ENCODE data around the gene EML4. TPM values are rescaled to one million over a fixed set of nuclear protein-coding genes. Genes with fewer than 3 reads are reported as not detected.
"Not testable (repeated sequence)": the region's sequence is repeated elsewhere in the genome, so short reads cannot be mapped to it uniquely, and the experiment has no call there.

Gene EML4
- total RNA-seq, 1 experiment from 2014 or later = 52.0 TPM

DNA sequence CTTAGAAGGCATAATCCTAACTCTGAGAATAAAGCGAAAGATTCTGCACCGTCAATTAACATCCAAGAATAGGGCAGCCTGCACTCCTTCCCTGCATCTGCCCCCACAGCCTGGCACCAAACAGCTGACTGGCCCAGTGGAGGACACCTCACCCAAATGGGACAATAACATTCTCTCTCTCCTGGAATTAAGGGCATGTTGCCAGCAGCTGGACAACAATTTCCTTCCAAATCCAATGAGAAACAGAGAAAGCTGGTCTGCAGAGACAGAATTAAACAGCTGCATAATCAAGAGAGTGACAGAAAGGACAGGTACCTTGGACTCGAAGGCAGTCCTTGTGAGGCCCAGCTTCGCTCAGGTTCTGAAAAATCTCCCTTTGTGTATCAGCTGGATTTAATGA, 176.8 kb downstream of the EML4 start:
- POLR2A ChIA-PET (ENCODE audit: unreplicated experiment) = no interaction called here
- H3K4me2 ChIP-seq = no peak overlapping the region
- H3K27ac ChIP-seq = no peak overlapping the region
- no peaks in the 10 kb centered on the region for H3K9me2 ChIP-seq (ENCODE audit: insufficient read depth)
- TF ChIP-seq EZH2 (IDR thresholded peaks at IDR 0.05; ENCODE audit: low read depth) = no peak
- TF ChIP-seq, protein P1, sequence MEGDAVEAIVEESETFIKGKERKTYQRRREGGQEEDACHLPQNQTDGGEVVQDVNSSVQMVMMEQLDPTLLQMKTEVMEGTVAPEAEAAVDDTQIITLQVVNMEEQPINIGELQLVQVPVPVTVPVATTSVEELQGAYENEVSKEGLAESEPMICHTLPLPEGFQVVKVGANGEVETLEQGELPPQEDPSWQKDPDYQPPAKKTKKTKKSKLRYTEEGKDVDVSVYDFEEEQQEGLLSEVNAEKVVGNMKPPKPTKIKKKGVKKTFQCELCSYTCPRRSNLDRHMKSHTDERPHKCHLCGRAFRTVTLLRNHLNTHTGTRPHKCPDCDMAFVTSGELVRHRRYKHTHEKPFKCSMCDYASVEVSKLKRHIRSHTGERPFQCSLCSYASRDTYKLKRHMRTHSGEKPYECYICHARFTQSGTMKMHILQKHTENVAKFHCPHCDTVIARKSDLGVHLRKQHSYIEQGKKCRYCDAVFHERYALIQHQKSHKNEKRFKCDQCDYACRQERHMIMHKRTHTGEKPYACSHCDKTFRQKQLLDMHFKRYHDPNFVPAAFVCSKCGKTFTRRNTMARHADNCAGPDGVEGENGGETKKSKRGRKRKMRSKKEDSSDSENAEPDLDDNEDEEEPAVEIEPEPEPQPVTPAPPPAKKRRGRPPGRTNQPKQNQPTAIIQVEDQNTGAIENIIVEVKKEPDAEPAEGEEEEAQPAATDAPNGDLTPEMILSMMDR (conservative IDR thresholded peaks at IDR 0.05) = no peak
- no peak overlapping the region for H2AFZ ChIP-seq
- H3K4me3 ChIP-seq = no peak overlapping the region
- H3K79me2 ChIP-seq (ENCODE audit: low read depth) = peaks cover 62% of the 10 kb centered on the region
- no TSS peak for BruUV-seq (replicated peaks)
- CTCF ChIA-PET = no interaction called here
- H3K36me3 ChIP-seq (ENCODE audit: low read depth) = peaks cover 32% of the 10 kb centered on the region
- H3F3A ChIP-seq (ENCODE audit: insufficient read depth, low read depth) = peaks cover 13% of the 10 kb centered on the region; the same call in 1 of the 2 replicates
- H4K20me1 ChIP-seq (ENCODE audit: insufficient read depth) = peaks cover 27% of the 10 kb centered on the region
- no peaks in the 10 kb centered on the region for H3K9me3 ChIP-seq (ENCODE audit: insufficient read depth, low read depth)
- intact Hi-C loops (cut with micrococcal nuclease; ENCODE audit: unreplicated experiment) = no loop called here
- H3K4me1 ChIP-seq (replicated peaks; ENCODE audit: insufficient read depth) = peaks cover 18% of the 10 kb centered on the region
- no peak for DNase-seq
- H3K27me3 ChIP-seq (ENCODE audit: insufficient read depth, low read depth) = no peaks in the 10 kb centered on the region

DNA sequence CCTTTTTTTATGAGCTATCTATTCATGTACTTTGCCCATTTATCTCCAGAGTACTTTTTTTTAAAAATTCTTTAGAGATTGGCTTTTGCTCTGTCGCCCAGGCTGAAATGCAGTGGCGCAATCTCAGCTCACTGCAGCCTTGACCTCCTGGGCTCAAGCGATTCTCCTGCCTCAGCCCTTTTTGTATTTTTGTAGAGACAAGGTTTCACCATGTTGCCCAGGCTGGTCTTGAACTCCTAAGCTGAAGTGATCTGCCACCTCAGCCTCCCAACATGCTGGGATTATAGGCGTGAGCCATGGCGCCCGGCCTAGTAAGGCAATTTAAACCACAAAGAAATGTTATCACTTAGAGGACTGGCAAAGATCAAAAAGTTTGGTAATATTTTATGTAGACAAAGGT, 177.7 kb downstream of the EML4 start:
- DNase-seq; H3K9me3 ChIP-seq (ENCODE audit: insufficient read depth, low read depth); POLR2A ChIA-PET (ENCODE audit: unreplicated experiment); H3K4me3 ChIP-seq; intact Hi-C loops (cut with micrococcal nuclease; ENCODE audit: unreplicated experiment); H3K27me3 ChIP-seq (ENCODE audit: insufficient read depth, low read depth); BruUV-seq (replicated peaks); H3K9me2 ChIP-seq (ENCODE audit: insufficient read depth); H2AFZ ChIP-seq; H3K27ac ChIP-seq; H3K4me2 ChIP-seq: not testable (repeated sequence)
- Histone ChIP-seq H3K4me1 (replicated peaks; ENCODE audit: insufficient read depth) (peaks cover 18% of the 10 kb centered on the region), H4K20me1 (ENCODE audit: insufficient read depth) (peaks cover 34% of the 10 kb centered on the region), H3K36me3 (ENCODE audit: low read depth) (peaks cover 38% of the 10 kb centered on the region), H3K79me2 (ENCODE audit: low read depth) (peaks cover 63% of the 10 kb centered on the region), H3F3A (ENCODE audit: insufficient read depth, low read depth) (peaks cover 15% of the 10 kb centered on the region; the same call in 1 of the 2 replicates)
- CTCF ChIA-PET = interaction anchor here (0.7 kb wide), 1 partner anchor 37 kb away, joined by 3 read pairs; no protein-coding TSS in a partner anchor

DNA sequence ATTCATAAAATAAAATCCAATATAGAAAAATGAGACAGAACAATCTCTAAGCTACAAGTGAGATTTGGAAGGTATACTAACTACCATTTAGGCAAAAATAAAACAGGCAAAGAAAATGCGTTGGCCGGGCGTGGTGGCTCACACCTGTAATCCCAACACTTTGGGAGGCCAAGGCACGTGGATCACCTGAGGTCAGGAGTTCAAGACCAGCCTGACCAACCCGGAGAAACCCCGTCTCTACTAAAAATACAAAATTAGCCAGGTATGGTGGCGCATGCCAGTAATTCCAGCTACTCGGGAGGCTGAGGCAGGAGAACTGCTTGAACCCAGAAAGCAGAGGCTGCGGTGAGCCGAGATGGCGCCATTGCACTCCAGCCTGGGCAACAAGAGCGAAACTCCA, 178.4 kb downstream of the EML4 start:
- H2AFZ ChIP-seq; POLR2A ChIA-PET (ENCODE audit: unreplicated experiment); H3K4me3 ChIP-seq; H3K9me2 ChIP-seq (ENCODE audit: insufficient read depth); H3K9me3 ChIP-seq (ENCODE audit: insufficient read depth, low read depth); H3K27ac ChIP-seq; intact Hi-C loops (cut with micrococcal nuclease; ENCODE audit: unreplicated experiment); H3K27me3 ChIP-seq (ENCODE audit: insufficient read depth, low read depth); H3K4me2 ChIP-seq; CTCF ChIA-PET; BruUV-seq (replicated peaks); DNase-seq: not testable (repeated sequence)
- Histone ChIP-seq H3F3A (ENCODE audit: insufficient read depth, low read depth) (peaks cover 15% of the 10 kb centered on the region; the same call in 1 of the 2 replicates), H4K20me1 (ENCODE audit: insufficient read depth) (peaks cover 41% of the 10 kb centered on the region), H3K79me2 (ENCODE audit: low read depth) (peaks cover 65% of the 10 kb centered on the region), H3K36me3 (ENCODE audit: low read depth) (peaks cover 44% of the 10 kb centered on the region), H3K4me1 (replicated peaks; ENCODE audit: insufficient read depth) (peaks cover 12% of the 10 kb centered on the region)

- POLR2A ChIA-PET (ENCODE audit: unreplicated experiment) = no interaction called here
- no peaks in the 10 kb centered on the region for H3K9me3 ChIP-seq (ENCODE audit: insufficient read depth, low read depth)
- peaks cover 48% of the 10 kb centered on the region for H4K20me1 ChIP-seq (ENCODE audit: insufficient read depth)
- TF ChIP-seq, protein P1 (conservative IDR thresholded peaks at IDR 0.05) = no peak
- no peak for TF ChIP-seq EZH2 (IDR thresholded peaks at IDR 0.05; ENCODE audit: low read depth)
- H2AFZ ChIP-seq = no peak overlapping the region
- H3F3A ChIP-seq (ENCODE audit: insufficient read depth, low read depth) = peaks cover 15% of the 10 kb centered on the region; the same call in 1 of the 2 replicates
- H3K4me1 ChIP-seq (replicated peaks; ENCODE audit: insufficient read depth) = 0 out of 2 replicates have a peak, but pooled peaks cover 5% of the 10 kb centered on the region
- H3K4me3 ChIP-seq = no peak overlapping the region
- no TSS peak for BruUV-seq (replicated peaks)
- H3K36me3 ChIP-seq (ENCODE audit: low read depth) = peaks cover 49% of the 10 kb centered on the region
- H3K27me3 ChIP-seq (ENCODE audit: insufficient read depth, low read depth) = no peaks in the 10 kb centered on the region
- intact Hi-C loops (cut with micrococcal nuclease; ENCODE audit: unreplicated experiment) = no loop called here
- CTCF ChIA-PET = no interaction called here
- no peaks in the 10 kb centered on the region for H3K9me2 ChIP-seq (ENCODE audit: insufficient read depth)
- H3K27ac ChIP-seq = no peak overlapping the region
- H3K79me2 ChIP-seq (ENCODE audit: low read depth) = peaks cover 67% of the 10 kb centered on the region
- H3K4me2 ChIP-seq = no peak overlapping the region
- DNase-seq = no peak
These were observed 179.1 kb downstream of the EML4 start for GRCh38 chr2:42348113-42348805.
